ENCODE data around the gene MRTFB. TPM values are rescaled to one million over a fixed set of nuclear protein-coding genes. Genes with fewer than 3 reads are reported as not detected.

Gene MRTFB
- total RNA-seq, 1 experiment from 2014 or later = 9.8 TPM

- no peak for DNase-seq (ENCODE audit: low read depth)
Observed at GRCh38 chr16:14063618-14064581, 7.2 kb upstream of the MRTFB start.

GRCh38 chr16:14069818-14070217, 1.3 kb upstream of the MRTFB start:
- DNase-seq (ENCODE audit: low read depth) = no peak

- no peak for DNase-seq (ENCODE audit: low read depth)
Observed at GRCh38 chr16:14070555-14070876, 603 bp upstream of the MRTFB start.

GRCh38 chr16:14071576-14072271, 605 bp downstream of the MRTFB start:
- peak; percentile 22 for DNase-seq (ENCODE audit: low read depth)

GRCh38 chr16:14072360-14072759, 1.2 kb downstream of the MRTFB start:
- no peak for DNase-seq (ENCODE audit: low read depth)

GRCh38 chr16:14074544-14074943, 3.4 kb downstream of the MRTFB start:
- DNase-seq (ENCODE audit: low read depth) = no peak

- no peak for DNase-seq (ENCODE audit: low read depth)
Observed at GRCh38 chr16:14077918-14078317, 6.8 kb downstream of the MRTFB start.

- no peak for DNase-seq (ENCODE audit: low read depth)
Observed at GRCh38 chr16:14086477-14086876, 15.4 kb downstream of the MRTFB start.

GRCh38 chr16:14087181-14087580, 16.1 kb downstream of the MRTFB start:
- DNase-seq (ENCODE audit: low read depth) = no peak

- DNase-seq (ENCODE audit: low read depth) = no peak
Observed at GRCh38 chr16:14087590-14088154, 16.6 kb downstream of the MRTFB start.

- no peak for DNase-seq (ENCODE audit: low read depth)
Observed at GRCh38 chr16:14088155-14088753, 17.1 kb downstream of the MRTFB start.

GRCh38 chr16:14089283-14089823, 18.2 kb downstream of the MRTFB start:
- DNase-seq (ENCODE audit: low read depth) = no peak

- no peak for DNase-seq (ENCODE audit: low read depth)
Observed at GRCh38 chr16:14092561-14092960, 21.4 kb downstream of the MRTFB start.

- DNase-seq (ENCODE audit: low read depth) = peak; percentile 32
Observed at GRCh38 chr16:14095883-14096551, 24.9 kb downstream of the MRTFB start.

- DNase-seq (ENCODE audit: low read depth) = no peak
Observed at GRCh38 chr16:14097182-14097959, 26.3 kb downstream of the MRTFB start.

GRCh38 chr16:14098081-14098480, 27.0 kb downstream of the MRTFB start:
- DNase-seq (ENCODE audit: low read depth) = peak; percentile 22

GRCh38 chr16:14100825-14101224, 29.7 kb downstream of the MRTFB start:
- DNase-seq (ENCODE audit: low read depth) = no peak

- no peak for DNase-seq (ENCODE audit: low read depth)
Observed at GRCh38 chr16:14101415-14101814, 30.3 kb downstream of the MRTFB start.

GRCh38 chr16:14102925-14103720, 32.0 kb downstream of the MRTFB start:
- DNase-seq (ENCODE audit: low read depth) = no peak

- no peak for DNase-seq (ENCODE audit: low read depth)
Observed at GRCh38 chr16:14104066-14104465, 32.9 kb downstream of the MRTFB start.

All from LHCN-M2 (cell line).